Adrenal gland (tissue), 12 donors: ENCODE measurements around the gene FBRSL1. TPM values are rescaled to one million over a fixed set of nuclear protein-coding genes. Genes with fewer than 3 reads are reported as not detected.
A peak's percentile ranks its signal among the peaks of the same experiment; 100 is the strongest.

Experiments used
- DNase-seq, 7 donors: peaks; one replicate each; pipeline ENCODE4 v3.0.0-alpha.2; 2019 to 2020
- H3K27ac ChIP-seq, 5 donors: fragments of 200-600 bp; sonication (generic) in 4 of 5; 1 replicate in 3 of 5; 2 replicates in 2 of 5; pipeline versions ENCODE4 v1.5.1 to v1.8.0; 2016 to 2020; ENCODE audit warnings: mild to moderate bottlenecking in 1 of 5
- H3K27me3 ChIP-seq: fragments of 200-600 bp; 2 replicates; pipeline ENCODE4 v1.8.0; 2021
- H3K36me3 ChIP-seq, 2 donors: fragments of 200-600 bp; replicated peaks in 1 of 2; 1 replicate in 1 of 2; 2 replicates in 1 of 2; pipeline versions ENCODE4 v1.5.1 to v1.8.0; 2018 to 2022
- H3K4me1 ChIP-seq, 2 donors: fragments of 200-600 bp; replicated peaks in 1 of 2; 1 replicate in 1 of 2; 2 replicates in 1 of 2; pipeline versions ENCODE4 v1.5.1 to v1.8.0; 2018 to 2021
- H3K4me3 ChIP-seq, 4 donors: fragments of 200-600 bp; sonication (generic) in 3 of 4; one replicate each; pipeline ENCODE4 v1.5.1; 2016 to 2018
- H3K9me3 ChIP-seq, 3 donors: fragments of 200-600 bp; sonication (generic) in 1 of 3; replicated peaks in 1 of 3; 1 replicate in 2 of 3; 2 replicates in 1 of 3; pipeline versions ENCODE4 v1.5.1 to v1.8.0; 2016 to 2021
- POLR2A ChIP-seq, 2 donors: fragments of 450-650 bp; IDR thresholded peaks; one replicate each; pipeline ENCODE4 v1.6.1; 2017; ENCODE audit warnings: antibody characterized with exemption in 2 of 2, mild to moderate bottlenecking in 2 of 2, moderate library complexity in 1 of 2
- WGBS, 4 donors: extraction: QIAGEN DNeasy Blood & Tissue Kit in 2 of 4; methylation state at CpG; one replicate each; pipeline versions ENCODE4 v1.1.5 to v1.1.7; 2013 to 2017; 5-methylcytosine and 5-hydroxymethylcytosine counted together
- intact Hi-C, 2 donors: fragments of 100-400 bp; cut with DNase I; formaldehyde crosslinking; loops; one replicate each; pipeline versions ENCODE4 v1.14.1 to v1.15.0; 2022 to 2023
- polyA plus RNA-seq, 3 donors: library from polyadenylated mRNA; stranded (reverse); fragments of 200-250 nt in 2 of 3; fragments of 350-450 nt in 1 of 3; fragmentation: Illumina TruSeq in 1 of 3; extraction: RNeasy Lipid Tissue Mini Kit (QIAGEN cat#74804) in 1 of 3; gene quantifications; one replicate each; pipeline ENCODE4 v1.2.3, GENCODE V29; 2013 to 2014
- total RNA-seq, 9 donors: library from RNA; depleted of rRNA in 4 of 9; stranded (reverse); fragments of >200 nt in 4 of 9; fragments of 120-200 nt in 1 of 9; fragmentation: NEBNext Ultra II Directional in 1 of 9; extraction: Animal tissue kit (Norgen Biotek cat#: 25700) in 1 of 9; gene quantifications; one replicate each; pipeline versions ENCODE4 v1.1.0 to v1.2.4, GENCODE V29; 2013 to 2023
- TF ChIP-seq, protein P1 (sequence below), 6 experiments: fragments of 450-650 bp in 4 of 6; fragments of 200-600 bp in 2 of 6; sonication (generic) in 1 of 6; IDR thresholded peaks; 1 replicate in 5 of 6; 2 replicates in 1 of 6; pipeline versions ENCODE4 v1.5.1 to v1.8.0; 2016 to 2021; ENCODE audit warnings: antibody characterized with exemption in 6 of 6, mild to moderate bottlenecking in 2 of 6, moderate library complexity in 1 of 6
- donor health status: healthy with polysubstance abuse.
- donor health status: Bipolar disorder and iron deficiency.
- donor health status: DM: yes; HTN: yes; CAD: no.
- donor health status: DM: no; HTN: no; CAD: no.
- donor health status: DM: no; HTN: no; CAD: no.
- donor health status: DM: yes; HTN: yes; CAD: no.

The FBRSL1 gene
- total and polyA plus RNA-seq, 12 donors = 5.3 to 63.8 (median 26.9) TPM

DNA sequence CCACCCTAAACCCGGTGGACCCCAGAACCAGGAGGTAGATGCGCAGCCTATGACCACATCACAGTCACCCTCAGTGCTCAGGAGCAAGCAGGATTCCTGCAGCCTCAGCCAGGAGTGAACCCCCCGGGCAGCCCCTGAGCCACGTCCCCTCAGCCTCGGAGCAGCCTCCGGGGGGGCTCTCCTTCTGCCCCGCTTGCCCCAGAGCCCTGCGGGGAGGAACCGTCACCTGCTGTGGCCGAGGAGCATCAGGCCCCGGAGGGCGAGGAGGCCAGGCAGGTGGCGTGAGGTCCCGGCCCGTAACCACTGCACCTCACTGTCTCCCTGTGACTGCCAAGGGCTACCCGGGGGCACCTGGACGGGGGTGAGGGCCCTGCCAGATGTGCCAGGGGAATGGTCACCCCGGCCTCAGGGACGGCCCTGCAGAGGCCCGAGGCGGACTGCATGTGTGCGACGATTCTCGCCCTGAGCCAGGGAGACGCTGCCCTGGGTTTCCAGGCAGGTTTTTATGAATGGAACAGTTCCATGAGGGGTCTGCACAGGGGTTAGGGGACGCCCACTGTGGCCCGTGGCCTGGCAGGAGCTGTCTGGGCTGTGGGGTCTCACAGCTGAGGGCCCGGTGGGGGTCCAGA is 58.6 kb downstream of the FBRSL1 start:
- Histone ChIP-seq H3K27me3 (no peaks in the 10 kb centered on the region), H3K4me1 (peaks cover 0 to 9% of the 10 kb centered on the region in 2 donors), H3K27ac (no peak overlapping the region), H3K4me3 (no peak overlapping the region), H3K9me3 (no peaks in the 10 kb centered on the region), H3K36me3 (peaks cover 0 to 13% of the 10 kb centered on the region in 2 donors)
- 94 to 100% (median 96%) methylated on average over 2 to 28 of the region's 28 CpGs for WGBS, 4 donors
- TF ChIP-seq, protein P1, sequence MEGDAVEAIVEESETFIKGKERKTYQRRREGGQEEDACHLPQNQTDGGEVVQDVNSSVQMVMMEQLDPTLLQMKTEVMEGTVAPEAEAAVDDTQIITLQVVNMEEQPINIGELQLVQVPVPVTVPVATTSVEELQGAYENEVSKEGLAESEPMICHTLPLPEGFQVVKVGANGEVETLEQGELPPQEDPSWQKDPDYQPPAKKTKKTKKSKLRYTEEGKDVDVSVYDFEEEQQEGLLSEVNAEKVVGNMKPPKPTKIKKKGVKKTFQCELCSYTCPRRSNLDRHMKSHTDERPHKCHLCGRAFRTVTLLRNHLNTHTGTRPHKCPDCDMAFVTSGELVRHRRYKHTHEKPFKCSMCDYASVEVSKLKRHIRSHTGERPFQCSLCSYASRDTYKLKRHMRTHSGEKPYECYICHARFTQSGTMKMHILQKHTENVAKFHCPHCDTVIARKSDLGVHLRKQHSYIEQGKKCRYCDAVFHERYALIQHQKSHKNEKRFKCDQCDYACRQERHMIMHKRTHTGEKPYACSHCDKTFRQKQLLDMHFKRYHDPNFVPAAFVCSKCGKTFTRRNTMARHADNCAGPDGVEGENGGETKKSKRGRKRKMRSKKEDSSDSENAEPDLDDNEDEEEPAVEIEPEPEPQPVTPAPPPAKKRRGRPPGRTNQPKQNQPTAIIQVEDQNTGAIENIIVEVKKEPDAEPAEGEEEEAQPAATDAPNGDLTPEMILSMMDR (IDR thresholded peaks at IDR 0.05) = no peak
- no peak for TF ChIP-seq POLR2A (IDR thresholded peaks at IDR 0.05)
- intact Hi-C loops = no loop called here
- no peak for DNase-seq

DNA sequence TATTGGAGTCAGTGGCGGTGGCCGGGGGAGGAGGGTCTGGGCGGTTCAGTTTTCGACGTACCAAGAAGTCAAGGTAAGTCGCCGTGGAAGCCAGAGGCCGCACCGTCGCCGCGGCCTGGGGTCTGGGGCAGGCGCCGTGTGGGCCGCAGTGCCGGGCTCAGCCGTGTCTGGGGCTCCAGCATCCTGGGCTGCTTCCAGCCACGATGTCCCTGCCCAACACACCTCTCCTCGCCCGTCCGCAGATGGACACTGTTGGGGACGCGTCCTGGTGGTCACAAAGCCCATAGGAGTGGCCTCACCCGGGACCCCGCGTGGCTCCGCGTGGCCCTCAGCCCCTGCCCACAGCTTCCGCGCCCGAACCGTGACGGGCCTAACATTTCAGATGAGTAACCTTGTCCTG is 59.1 kb downstream of the FBRSL1 start:
- 95 to 98% (median 96%) methylated on average over 28 to 33 of the region's 33 CpGs for WGBS, 4 donors
- no peak overlapping the region for H3K4me3 ChIP-seq
- peaks cover 0 to 13% of the 10 kb centered on the region in 2 donors for H3K36me3 ChIP-seq
- H3K9me3 ChIP-seq = no peaks in the 10 kb centered on the region
- no peak overlapping the region for H3K27ac ChIP-seq
- TF ChIP-seq, protein P1 (IDR thresholded peaks at IDR 0.05) = no peak
- TF ChIP-seq POLR2A (IDR thresholded peaks at IDR 0.05) = no peak
- peaks cover 0 to 9% of the 10 kb centered on the region in 2 donors for H3K4me1 ChIP-seq
- intact Hi-C loops = no loop called here
- DNase-seq = no peak
- H3K27me3 ChIP-seq = no peaks in the 10 kb centered on the region

DNA sequence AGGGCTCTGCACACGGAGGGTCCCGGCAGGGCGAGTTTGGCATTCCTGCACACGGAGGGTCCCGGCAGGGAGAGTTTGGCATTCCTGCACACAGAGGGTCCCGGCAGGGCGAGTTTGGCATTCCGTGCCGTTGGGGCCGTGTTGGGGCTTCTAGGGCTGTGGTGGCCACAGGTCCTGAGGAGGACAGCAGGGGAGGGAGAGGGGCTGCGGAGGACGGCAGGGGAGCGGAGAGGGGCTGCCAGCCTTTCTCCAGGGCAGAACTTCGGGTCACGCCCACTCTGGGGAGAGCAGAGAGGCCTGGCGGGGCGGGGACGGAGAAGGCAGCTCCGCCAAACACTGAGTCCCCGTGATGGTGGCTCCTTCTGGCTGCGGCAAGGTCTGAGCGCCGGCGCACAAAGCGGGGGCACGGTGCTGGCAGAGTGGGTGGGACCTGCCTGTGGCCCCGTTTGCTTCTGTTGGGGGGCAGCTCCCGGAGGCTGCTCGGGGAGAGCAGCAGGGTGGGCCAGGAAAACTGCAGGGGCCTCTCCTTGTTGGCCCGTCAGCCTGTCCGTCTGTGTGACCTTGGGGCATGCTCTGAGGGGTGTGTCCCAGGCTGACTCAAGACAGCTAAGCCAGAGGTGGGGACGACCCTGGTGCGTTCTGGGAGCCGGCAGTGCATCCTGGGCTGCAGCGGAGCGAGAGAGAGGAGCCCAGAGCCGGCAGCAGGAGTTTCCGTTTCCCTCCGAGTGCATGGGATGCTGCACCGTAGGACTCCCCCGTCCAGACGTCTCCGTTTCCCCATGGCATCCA is 60.3 kb downstream of the FBRSL1 start:
- Histone ChIP-seq H3K27me3 (no peaks in the 10 kb centered on the region), H3K36me3 (peaks cover 0 to 13% of the 10 kb centered on the region in 2 donors), H3K4me1 (peaks cover 0 to 9% of the 10 kb centered on the region in 2 donors), H3K4me3 (peak overlapping the region in 1 of 4 donors; percentile 8), H3K27ac (peak overlapping the region in 1 of 5 donors; percentile 13), H3K9me3 (no peaks in the 10 kb centered on the region)
- 42 to 57% (median 51%) methylated on average over 28 to 43 of the region's 43 CpGs for WGBS, 4 donors
- intact Hi-C loops = no loop called here
- peak; percentile 58 to 86 (median 79) for DNase-seq
- TF ChIP-seq, protein P1 (IDR thresholded peaks at IDR 0.05) = no peak
- TF ChIP-seq POLR2A (IDR thresholded peaks at IDR 0.05) = no peak

DNA sequence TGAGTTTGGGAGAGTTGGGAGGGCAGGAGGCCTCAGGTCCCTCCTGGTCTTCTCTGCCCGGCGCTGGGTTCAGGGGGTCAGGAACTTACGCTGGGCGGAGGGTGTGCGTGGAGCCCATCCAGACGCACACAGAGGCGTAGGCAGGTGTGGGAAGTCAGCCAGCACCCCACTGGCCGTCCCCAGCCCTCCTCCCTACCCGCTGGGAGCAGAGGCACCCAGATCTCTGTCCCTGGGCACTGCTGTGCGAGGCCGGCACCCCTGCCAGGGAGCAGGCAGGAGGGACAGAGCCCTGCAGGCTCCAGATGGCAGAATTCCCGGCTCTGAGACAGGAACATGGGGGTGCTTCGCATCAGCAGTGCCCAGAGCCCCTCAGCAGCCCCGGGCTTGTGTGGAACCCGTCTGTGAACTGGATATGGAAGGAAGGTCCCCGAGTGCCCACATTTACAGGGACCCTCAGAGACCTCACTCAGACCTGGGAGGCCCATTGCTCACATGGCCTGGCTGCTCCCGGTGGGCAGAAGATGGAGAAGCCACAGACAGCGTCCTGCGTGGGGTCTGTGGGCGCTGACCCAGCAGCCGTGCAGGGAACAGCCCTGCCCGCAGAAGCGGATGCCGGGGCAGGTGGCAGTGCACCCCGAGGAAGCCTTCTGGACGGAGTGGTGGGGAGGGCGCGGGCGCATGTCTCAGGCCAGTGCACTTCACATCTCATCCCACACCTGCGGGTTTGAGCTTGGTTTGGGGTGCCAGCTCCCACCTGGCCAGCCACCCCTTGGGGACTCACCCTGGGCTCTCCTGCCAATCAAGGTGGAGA is 61.1 kb downstream of the FBRSL1 start:
- 72 to 90% (median 88%) methylated on average over 9 to 30 of the region's 30 CpGs for WGBS, 4 donors

More for the DNA sequence above, 61.1 kb downstream of the FBRSL1 start:
- Histone ChIP-seq H3K4me1 (peaks cover 0 to 9% of the 10 kb centered on the region in 2 donors), H3K27ac (no peak overlapping the region), H3K36me3 (peaks cover 0 to 13% of the 10 kb centered on the region in 2 donors), H3K9me3 (no peaks in the 10 kb centered on the region), H3K4me3 (no peak overlapping the region), H3K27me3 (no peaks in the 10 kb centered on the region)
- TF ChIP-seq POLR2A (IDR thresholded peaks at IDR 0.05) = no peak
- TF ChIP-seq, protein P1 (IDR thresholded peaks at IDR 0.05) = no peak
- DNase-seq = no peak
- intact Hi-C loops = no loop called here
